ENCODE measurements around the gene ANKRD27.

DNA sequence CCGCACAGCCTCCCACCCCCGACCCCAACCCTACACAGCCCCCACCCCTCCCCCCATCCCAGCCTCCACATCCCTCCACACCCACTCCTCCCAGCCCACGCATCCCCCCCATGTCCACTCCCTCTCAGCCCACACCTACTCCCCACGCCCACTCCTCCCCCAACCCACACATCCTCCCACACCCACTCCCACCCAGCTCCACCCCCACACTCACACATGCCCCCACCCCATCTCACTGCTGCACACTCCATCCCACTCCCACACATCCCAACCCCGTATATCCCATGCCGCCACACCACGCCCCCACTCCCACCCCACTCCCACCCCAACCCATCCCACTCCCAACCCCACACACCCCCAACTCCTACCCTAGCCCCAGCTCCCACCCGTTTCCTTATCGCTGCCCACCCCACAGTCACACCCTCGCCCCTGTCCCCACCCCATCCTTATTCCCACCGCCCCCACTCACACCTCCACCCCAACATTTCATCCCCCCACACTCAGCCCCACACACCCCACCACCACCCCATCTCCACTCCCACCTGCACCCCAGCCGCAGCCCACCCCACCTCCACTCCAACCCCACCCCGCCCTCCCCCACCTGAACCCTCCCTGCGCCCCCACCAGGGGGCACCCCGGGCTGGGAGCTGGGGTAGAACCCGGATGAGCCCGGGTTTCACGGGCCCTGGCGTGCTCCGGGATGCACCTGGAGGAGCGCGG lies 45.4 kb upstream of the ANKRD27 start:
- no peak for TF ChIP-seq POLR2AphosphoS5 (IDR thresholded peaks at IDR 0.05)
- TF ChIP-seq, protein P1, sequence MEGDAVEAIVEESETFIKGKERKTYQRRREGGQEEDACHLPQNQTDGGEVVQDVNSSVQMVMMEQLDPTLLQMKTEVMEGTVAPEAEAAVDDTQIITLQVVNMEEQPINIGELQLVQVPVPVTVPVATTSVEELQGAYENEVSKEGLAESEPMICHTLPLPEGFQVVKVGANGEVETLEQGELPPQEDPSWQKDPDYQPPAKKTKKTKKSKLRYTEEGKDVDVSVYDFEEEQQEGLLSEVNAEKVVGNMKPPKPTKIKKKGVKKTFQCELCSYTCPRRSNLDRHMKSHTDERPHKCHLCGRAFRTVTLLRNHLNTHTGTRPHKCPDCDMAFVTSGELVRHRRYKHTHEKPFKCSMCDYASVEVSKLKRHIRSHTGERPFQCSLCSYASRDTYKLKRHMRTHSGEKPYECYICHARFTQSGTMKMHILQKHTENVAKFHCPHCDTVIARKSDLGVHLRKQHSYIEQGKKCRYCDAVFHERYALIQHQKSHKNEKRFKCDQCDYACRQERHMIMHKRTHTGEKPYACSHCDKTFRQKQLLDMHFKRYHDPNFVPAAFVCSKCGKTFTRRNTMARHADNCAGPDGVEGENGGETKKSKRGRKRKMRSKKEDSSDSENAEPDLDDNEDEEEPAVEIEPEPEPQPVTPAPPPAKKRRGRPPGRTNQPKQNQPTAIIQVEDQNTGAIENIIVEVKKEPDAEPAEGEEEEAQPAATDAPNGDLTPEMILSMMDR (IDR thresholded peaks at IDR 0.05): no peak

Measured in suprapubic skin (tissue), 3 donors.